ENCODE results near the gene BLVRA.
"Not testable (repeated sequence)": the region's sequence is repeated elsewhere in the genome, so short reads cannot be mapped to it uniquely, and the experiment has no call there.

BLVRA gene

DNA sequence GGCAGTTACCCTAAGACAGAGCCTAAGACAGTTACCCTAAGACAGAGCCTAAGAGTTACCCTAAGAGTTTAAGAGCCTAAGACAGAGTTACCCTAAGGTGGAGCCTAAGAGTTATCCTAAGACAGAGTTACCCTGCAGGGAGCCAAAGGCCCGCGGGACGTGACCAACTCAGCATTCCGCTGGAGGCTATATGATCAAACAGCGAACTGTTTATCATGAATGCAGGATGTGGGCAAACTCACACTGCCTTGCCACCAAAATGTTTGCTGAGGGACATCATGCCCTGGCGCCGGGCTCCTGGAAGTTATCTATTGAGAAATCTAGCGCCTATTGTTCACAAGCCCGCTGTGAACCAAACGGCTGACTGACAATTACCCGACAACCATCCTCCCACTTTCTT, 49.9 kb downstream of the BLVRA start:
- TF ChIP-seq, protein P1, sequence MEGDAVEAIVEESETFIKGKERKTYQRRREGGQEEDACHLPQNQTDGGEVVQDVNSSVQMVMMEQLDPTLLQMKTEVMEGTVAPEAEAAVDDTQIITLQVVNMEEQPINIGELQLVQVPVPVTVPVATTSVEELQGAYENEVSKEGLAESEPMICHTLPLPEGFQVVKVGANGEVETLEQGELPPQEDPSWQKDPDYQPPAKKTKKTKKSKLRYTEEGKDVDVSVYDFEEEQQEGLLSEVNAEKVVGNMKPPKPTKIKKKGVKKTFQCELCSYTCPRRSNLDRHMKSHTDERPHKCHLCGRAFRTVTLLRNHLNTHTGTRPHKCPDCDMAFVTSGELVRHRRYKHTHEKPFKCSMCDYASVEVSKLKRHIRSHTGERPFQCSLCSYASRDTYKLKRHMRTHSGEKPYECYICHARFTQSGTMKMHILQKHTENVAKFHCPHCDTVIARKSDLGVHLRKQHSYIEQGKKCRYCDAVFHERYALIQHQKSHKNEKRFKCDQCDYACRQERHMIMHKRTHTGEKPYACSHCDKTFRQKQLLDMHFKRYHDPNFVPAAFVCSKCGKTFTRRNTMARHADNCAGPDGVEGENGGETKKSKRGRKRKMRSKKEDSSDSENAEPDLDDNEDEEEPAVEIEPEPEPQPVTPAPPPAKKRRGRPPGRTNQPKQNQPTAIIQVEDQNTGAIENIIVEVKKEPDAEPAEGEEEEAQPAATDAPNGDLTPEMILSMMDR (IDR thresholded peaks at IDR 0.05; ENCODE audit: low read depth, low read length, missing control alignments), result no peak
- DNase-seq (ENCODE audit: low read depth), result no peak

DNA sequence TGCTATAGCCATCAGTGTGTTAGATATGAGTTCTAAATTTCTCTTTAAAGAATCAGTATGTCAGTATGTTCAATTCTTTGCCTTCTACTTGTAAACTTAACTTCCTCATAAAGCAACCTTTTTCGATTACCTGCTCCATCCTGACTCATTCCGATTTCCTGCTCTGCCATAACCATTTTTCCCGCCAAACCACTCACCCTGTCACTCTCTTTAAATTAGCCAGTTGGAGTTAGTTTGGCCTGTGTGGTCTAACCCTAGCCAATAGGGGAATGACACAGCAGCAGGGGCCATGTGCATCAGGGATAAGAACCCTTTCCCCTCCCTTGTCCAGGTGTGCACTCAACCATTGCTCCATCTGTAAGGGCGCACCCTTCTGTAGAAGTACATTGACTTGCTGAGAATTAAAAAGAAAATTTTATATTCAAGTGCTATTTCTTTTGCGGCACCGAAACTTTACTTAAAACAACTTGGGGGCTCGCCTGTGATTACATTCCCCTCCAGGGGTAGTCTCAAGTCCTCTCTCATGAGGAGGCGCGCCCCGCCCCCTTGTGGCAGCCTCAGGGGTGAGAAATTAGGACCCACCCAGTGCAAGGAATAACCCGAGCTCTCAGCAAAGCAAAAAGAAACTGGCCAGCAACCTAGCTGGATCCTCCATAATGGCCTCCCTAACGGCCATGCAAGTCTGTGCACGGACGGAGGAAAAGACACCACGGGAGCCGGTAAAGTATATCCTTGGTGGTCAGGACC, 51.9 kb downstream of the BLVRA start:
- in situ Hi-C loops (cut with HindIII; ENCODE audit: low sequenced_read_pairs); H3K4me3 ChIP-seq (ENCODE audit: low read depth, low read length); DNase-seq (ENCODE audit: low read depth): not testable (repeated sequence)

More for the DNA sequence above, 49.9 kb downstream of the BLVRA start:
- no peak overlapping the region for H3K4me3 ChIP-seq (ENCODE audit: low read depth, low read length)
- in situ Hi-C loops (cut with HindIII; ENCODE audit: low sequenced_read_pairs), result no loop called here

DNA sequence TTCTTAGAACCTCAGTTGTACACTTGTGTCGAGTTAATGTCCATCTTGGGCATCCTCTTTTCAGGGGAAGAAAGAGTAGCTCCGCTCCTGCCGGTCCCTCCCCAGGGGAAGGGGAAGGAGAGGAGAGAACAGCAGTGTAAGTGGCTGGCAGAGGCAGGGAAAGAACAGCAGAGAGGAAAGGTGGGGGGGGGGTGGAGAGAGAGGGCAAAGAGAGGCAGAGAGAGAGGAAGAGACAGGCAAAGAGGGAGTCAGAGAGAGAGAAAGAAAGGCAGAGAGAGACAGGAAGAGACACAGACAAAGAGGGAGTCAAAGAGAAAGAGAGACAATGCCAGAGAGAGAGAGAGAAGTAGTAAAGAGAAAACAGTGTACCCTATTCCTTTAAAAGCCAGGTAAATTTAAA, 56.9 kb downstream of the BLVRA start:
- H3K4me3 ChIP-seq (ENCODE audit: low read depth, low read length), result no peak overlapping the region
- TF ChIP-seq, protein P1 (IDR thresholded peaks at IDR 0.05; ENCODE audit: low read depth, low read length, missing control alignments), result no peak
- in situ Hi-C loops (cut with HindIII; ENCODE audit: low sequenced_read_pairs), result no loop called here
- no peak for DNase-seq (ENCODE audit: low read depth)

DNA sequence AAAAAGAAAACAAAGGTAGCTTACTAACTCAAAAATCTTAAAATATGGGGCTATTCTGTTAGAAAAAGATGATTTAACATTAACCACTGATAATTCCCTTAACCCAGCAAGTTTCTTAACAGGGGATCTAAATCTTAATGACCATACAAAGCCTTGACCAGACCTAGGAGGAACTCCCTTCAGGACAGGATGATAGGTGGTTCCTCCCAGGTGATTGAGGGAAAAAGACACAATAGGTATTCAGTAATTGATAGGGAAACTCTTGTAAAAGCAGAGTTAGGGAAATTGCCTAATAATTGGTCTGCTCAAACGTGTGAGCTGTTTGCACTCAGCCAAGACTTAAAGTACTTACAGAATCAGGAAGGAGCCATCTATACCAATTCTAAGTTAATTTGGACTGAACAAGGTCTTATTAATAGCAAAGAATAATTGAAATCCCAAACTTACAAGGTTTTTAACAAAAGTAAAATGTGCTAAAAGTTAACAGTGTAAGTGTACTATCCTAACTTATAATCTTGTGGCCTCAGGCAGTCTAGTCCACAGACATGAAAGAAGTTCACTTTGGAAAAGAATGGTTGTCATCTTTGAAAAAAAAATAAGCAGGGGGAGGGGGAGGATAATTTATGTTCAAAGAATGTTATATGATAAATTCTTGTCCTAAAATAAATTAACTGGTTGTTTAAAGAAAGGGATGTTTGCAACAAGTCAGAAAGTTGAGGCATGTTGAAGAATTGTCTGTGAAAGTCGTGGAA, 57.7 kb downstream of the BLVRA start:
- DNase-seq (ENCODE audit: low read depth); H3K4me3 ChIP-seq (ENCODE audit: low read depth, low read length); in situ Hi-C loops (cut with HindIII; ENCODE audit: low sequenced_read_pairs): not testable (repeated sequence)

DNA sequence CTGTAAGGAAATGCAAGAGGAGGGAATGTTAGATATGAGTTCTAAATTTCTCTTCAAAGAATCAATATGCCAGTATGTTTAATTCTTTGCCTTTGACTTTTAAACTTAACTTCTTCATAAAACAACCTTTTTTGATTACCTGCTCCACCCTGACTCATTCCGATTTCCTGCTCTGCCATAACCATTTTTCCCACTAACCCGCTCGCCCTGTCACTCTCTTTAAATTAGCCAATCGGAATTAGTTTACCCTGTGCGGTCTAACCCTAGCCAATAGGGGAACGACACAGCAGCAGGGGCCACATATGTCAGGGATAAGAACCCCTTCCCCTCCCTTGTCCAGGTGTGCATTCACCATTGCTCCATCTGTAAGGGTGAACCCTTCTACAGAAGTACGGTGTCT, 64.9 kb downstream of the BLVRA start:
- DNase-seq (ENCODE audit: low read depth); in situ Hi-C loops (cut with HindIII; ENCODE audit: low sequenced_read_pairs): not testable (repeated sequence)

DNA sequence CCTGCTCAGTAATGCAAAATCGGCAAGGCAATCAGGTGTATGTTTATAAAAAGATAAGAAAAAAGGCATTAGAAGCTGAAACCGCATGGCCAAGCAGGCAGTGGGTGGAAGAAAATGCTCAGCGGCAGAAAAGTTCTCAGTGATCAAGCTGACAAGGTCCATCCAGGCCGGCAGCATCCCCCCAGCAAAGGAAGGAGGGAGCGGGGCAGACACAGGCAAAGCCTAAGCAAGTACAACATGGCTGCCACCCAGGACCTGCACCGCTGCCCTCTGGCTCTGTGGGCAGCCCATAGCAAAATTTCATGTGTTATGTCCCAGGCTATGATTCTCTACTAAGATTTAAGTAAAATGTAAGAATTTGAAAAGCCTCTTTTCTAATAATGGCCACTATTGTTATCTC, 65.5 kb downstream of the BLVRA start:
- TF ChIP-seq, protein P1 (IDR thresholded peaks at IDR 0.05; ENCODE audit: low read depth, low read length, missing control alignments), result no peak
- in situ Hi-C loops (cut with HindIII; ENCODE audit: low sequenced_read_pairs), result no loop called here
- no peak for DNase-seq (ENCODE audit: low read depth)
- no peak overlapping the region for H3K4me3 ChIP-seq (ENCODE audit: low read depth, low read length)

More for the DNA sequence above, 64.9 kb downstream of the BLVRA start:
- H3K4me3 ChIP-seq (ENCODE audit: low read depth, low read length), result not testable (repeated sequence)

DNA sequence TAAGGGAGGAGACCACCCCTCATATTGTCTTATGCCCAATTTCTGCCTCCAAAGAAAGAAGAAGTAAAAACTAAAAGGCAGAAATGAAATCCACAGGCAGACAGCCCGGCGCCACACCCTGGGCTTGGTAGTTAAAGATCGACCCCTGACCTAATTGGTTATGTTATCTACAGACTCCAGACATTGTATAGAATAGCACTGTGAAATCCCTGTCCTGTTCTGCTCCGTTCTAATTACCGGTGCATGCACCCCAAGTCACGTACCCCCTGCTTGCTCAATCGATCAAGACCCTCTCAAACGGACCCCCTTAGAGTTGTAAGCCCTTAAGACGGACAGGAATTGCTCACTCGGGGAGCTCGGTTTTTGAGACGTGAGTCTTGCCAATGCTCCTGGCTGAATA, 66.0 kb downstream of the BLVRA start:
- DNase-seq (ENCODE audit: low read depth); H3K4me3 ChIP-seq (ENCODE audit: low read depth, low read length); in situ Hi-C loops (cut with HindIII; ENCODE audit: low sequenced_read_pairs): not testable (repeated sequence)

DNA sequence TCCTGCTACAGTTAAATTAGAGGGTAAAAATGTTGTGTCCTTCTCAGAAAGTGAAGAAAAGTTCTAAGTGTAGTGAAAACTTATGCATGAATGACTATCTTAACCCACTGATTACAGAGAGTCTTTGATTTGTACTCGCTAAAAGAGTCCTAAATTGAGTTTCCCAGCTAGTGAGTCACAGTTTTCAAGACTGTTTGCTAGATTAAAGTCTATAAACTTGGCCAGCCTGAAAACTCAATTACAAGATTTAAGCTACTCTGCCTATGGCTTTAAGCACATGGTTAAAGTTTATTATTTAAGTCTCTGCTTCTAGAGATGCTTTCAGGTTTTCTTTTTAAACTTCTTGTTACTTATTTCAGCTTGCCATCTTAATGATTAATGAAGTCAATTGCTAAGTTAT, 66.5 kb downstream of the BLVRA start:
- TF ChIP-seq, protein P1 (IDR thresholded peaks at IDR 0.05; ENCODE audit: low read depth, low read length, missing control alignments), result no peak
- no peak overlapping the region for H3K4me3 ChIP-seq (ENCODE audit: low read depth, low read length)
- in situ Hi-C loops (cut with HindIII; ENCODE audit: low sequenced_read_pairs), result no loop called here
- DNase-seq (ENCODE audit: low read depth), result no peak

All from astrocyte of the cerebellum (primary cell).